ENCODE data around the gene PAK1. TPM values are rescaled to one million over a fixed set of nuclear protein-coding genes. Genes with fewer than 3 reads are reported as not detected.

PAK1 gene
- total and polyA plus RNA-seq, 10 of the 15 experiments (the other 5 are each of a cell fraction or from before 2014, with no cell fraction given), result 43.8 to 321 (median 110) TPM

- 69% methylated on average over 5 of the region's 5 CpGs for WGBS (ENCODE audit: insufficient coverage, insufficient replicate concordance, low lambda C conversion rate, missing lambda C conversion rate)
- no peaks in the 10 kb centered on the region for H3K27me3 ChIP-seq (replicated peaks in 1 of 2; ENCODE audit: control insufficient read depth in 2 of 2, insufficient read depth in 2 of 2, low read length in 1 of 2)
- ATAC-seq, result no peak
- H3K9ac ChIP-seq (ENCODE audit: control insufficient read depth, insufficient read depth, low read length), result no peak overlapping the region
- POLR2A ChIA-PET, result no interaction called here
- no peak overlapping the region for H3K4me3 ChIP-seq
- H3K9me3 ChIP-seq (replicated peaks; ENCODE audit: control insufficient read depth, insufficient read depth, low read length), result no peaks in the 10 kb centered on the region
- H3K27ac ChIP-seq (ENCODE audit: control insufficient read depth, insufficient read depth), result no peak overlapping the region
- H3K4me2 ChIP-seq (ENCODE audit: control insufficient read depth, insufficient read depth), result no peak overlapping the region
- H2AFZ ChIP-seq (ENCODE audit: control insufficient read depth, low read depth, low read length), result no peak overlapping the region
- SMC1A ChIA-PET (ENCODE audit: uncharacterized antibody, unreplicated experiment), result no interaction called here
- intact Hi-C loops (cut with micrococcal nuclease; ENCODE audit: unreplicated experiment), result no loop called here
- DNase-seq (ENCODE audit: low read depth, low spot score), result no peak
- CTCF ChIA-PET, result no interaction called here
- no peaks in the 10 kb centered on the region for H3K36me3 ChIP-seq (ENCODE audit: control insufficient read depth in 2 of 2, insufficient read depth in 2 of 2, low read length in 1 of 2)
- H4K20me1 ChIP-seq (ENCODE audit: control insufficient read depth, insufficient read depth), result no peaks in the 10 kb centered on the region
- RAD21 ChIA-PET (ENCODE audit: unreplicated experiment), result no interaction called here
- BruUV-seq (replicated peaks), result no TSS peak
- TF ChIP-seq BACH1 (IDR thresholded peaks at IDR 0.05; ENCODE audit: borderline replicate concordance), result no peak
- no peak for TF ChIP-seq ZBTB11 (CRISPR knock-in tag; IDR thresholded peaks at IDR 0.05)
- no peak for TF ChIP-seq REST (IDR thresholded peaks at IDR 0.05; ENCODE audit: low read depth, low read length)
- TF ChIP-seq HSF1 (IDR thresholded peaks at IDR 0.05; ENCODE audit: low read depth, low read length), result no peak
- TF ChIP-seq NKRF (conservative IDR thresholded peaks at IDR 0.05), result no peak
- TF ChIP-seq RCOR1 (conservative IDR thresholded peaks at IDR 0.05; ENCODE audit: low read depth, low read length), result no peak
- no peak for TF ChIP-seq SUZ12 (IDR thresholded peaks at IDR 0.05; ENCODE audit: unreplicated experiment)
- no peaks in the 10 kb centered on the region for H3K4me1 ChIP-seq (ENCODE audit: control insufficient read depth, insufficient read depth, low read length)
- H3K79me2 ChIP-seq (ENCODE audit: control insufficient read depth, insufficient read depth, low read length), result no peaks in the 10 kb centered on the region
- in situ Hi-C loops (cut with MboI), result no loop called here
- no peak for FAIRE-seq
These were observed 164.4 kb downstream of the PAK1 start for GRCh38 chr11:77309401-77310085.

All from GM12878 (cell line).